Calu3 (cell line): ENCODE data around the gene GPC3. TPM values are rescaled to one million over a fixed set of nuclear protein-coding genes. Genes with fewer than 3 reads are reported as not detected.

ENCODE experiments used
- BruUV-seq: library from RNA; stranded (reverse); fragments of 400-500 nt; replicated peaks from 2 replicates; lab custom pipeline; 2021; lab: Mats Ljungman, UMichigan
- CTCF ChIA-PET: fragments of 300-600 bp; sonication (Branson Sonifier 250); formaldehyde crosslinking; loops from one replicate; lab custom pipeline; 2022; ENCODE audit warnings: antibody characterized with exemption; lab: Charles Lee
- DNase-seq: peaks from one replicate; pipeline ENCODE4 v3.0.0; 2022
- H3K27ac Mint-ChIP-seq: one replicate; pipeline ENCODE4 v1.8.0; 2022; ENCODE audit warnings: mixed read lengths; ENCODE audit not compliant: unreplicated experiment
- H3K27me3 Mint-ChIP-seq: one replicate; pipeline ENCODE4 v1.8.0; 2022; ENCODE audit warnings: mixed read lengths; ENCODE audit not compliant: unreplicated experiment
- H3K36me3 Mint-ChIP-seq: one replicate; pipeline ENCODE4 v1.8.0; 2022; ENCODE audit warnings: mild to moderate bottlenecking, moderate library complexity, mixed read lengths; ENCODE audit not compliant: insufficient read depth, unreplicated experiment
- H3K4me1 Mint-ChIP-seq: one replicate; pipeline ENCODE4 v1.8.0; 2022; ENCODE audit warnings: mild to moderate bottlenecking, low read depth, mixed read lengths; ENCODE audit not compliant: unreplicated experiment
- H3K4me3 Mint-ChIP-seq: one replicate; pipeline ENCODE4 v1.8.0; 2022; ENCODE audit warnings: mild to moderate bottlenecking, low read depth, moderate library complexity, mixed read lengths; ENCODE audit not compliant: unreplicated experiment
- H3K9me3 Mint-ChIP-seq: one replicate; pipeline ENCODE4 v1.8.0; 2022; ENCODE audit warnings: low read depth, mixed read lengths; ENCODE audit not compliant: unreplicated experiment
- CTCF ChIP-seq: fragments of 200-600 bp; IDR thresholded peaks from one replicate; pipeline ENCODE4 v1.8.0; 2022; ENCODE audit warnings: antibody characterized with exemption; ENCODE audit not compliant: unreplicated experiment
- intact Hi-C: fragments of 100-400 bp; cut with micrococcal nuclease; formaldehyde crosslinking; loops from one replicate; pipeline ENCODE4 v1.10.0; 2022; ENCODE audit not compliant: unreplicated experiment
- total RNA-seq: library from RNA; stranded (reverse); gene quantifications from 2 replicates; pipeline ENCODE4 v1.2.3, GENCODE V29; 2022

GPC3 gene
- total RNA-seq, 1 experiment from 2014 or later = 2.3 TPM

DNA sequence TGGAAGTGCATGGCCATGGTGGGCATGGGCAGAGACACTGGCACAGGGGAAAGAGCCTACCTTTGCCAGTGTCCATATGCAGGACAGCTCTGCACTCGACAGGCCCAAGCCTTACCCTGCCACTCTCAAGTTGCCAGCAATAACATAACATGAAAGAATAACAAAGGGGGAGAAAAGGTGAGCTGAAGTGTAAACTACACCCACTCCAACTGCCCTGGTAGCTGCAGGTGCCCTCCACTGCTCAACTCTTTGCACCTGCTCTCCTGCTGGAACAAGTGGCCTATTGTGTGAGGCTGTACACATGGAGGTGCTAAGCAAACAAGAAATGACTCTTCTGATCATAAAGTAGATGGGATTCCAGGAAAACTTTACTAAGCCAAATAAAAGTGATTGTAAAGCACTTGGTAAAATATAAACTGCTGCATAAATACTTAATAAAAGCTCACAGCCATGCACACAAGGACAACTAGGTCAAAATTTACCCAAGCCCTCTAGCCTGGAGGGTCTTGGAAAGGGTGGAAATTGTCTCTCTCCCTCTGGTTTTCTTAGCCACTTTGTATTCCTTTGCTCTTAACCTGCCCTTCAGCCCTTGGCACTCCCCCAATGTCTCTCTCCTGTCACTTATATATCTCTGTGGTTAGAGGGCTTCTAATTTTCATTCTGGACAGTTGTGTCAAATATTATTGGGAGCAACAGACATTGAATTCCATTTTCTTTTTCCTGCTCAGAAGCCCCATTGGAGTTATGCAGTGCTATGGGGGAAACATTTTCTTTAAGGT is 308.9 kb downstream of the GPC3 start:
- peak overlapping the region; percentile 85 for H3K27ac Mint-ChIP-seq
- peaks cover 8% of the 10 kb centered on the region for H3K36me3 Mint-ChIP-seq
- H3K27me3 Mint-ChIP-seq = no peaks in the 10 kb centered on the region
- peaks cover 50% of the 10 kb centered on the region for H3K4me1 Mint-ChIP-seq
- intact Hi-C loops = loop anchor here (10.0 kb wide), 1 partner anchor 702 kb away; no protein-coding TSS in a partner anchor
- H3K9me3 Mint-ChIP-seq = no peaks in the 10 kb centered on the region
- H3K4me3 Mint-ChIP-seq = no peak overlapping the region
- BruUV-seq = no TSS peak
- peak; percentile 65 for DNase-seq
- TF ChIP-seq CTCF = no peak
- CTCF ChIA-PET = interaction anchor here (1.0 to 2.2 kb wide), 2 partner anchors 22 to 116 kb away, joined by 3 to 13 read pairs; no protein-coding TSS in a partner anchor

- DNase-seq = peak; percentile 74
- no TSS peak for BruUV-seq
- H3K9me3 Mint-ChIP-seq = no peaks in the 10 kb centered on the region
- H3K27ac Mint-ChIP-seq = peak overlapping the region; percentile 91
- no peak for TF ChIP-seq CTCF
- CTCF ChIA-PET = interaction anchor here (0.6 to 1.4 kb wide), 4 partner anchors 23 to 670 kb away, joined by 3 to 8 read pairs (median 4); no protein-coding TSS in a partner anchor
- no peak overlapping the region for H3K4me3 Mint-ChIP-seq
- intact Hi-C loops = loop anchor here (5.0 to 10.0 kb wide), 4 partner anchors 263 to 700 kb away; no protein-coding TSS in a partner anchor
- peaks cover 8% of the 10 kb centered on the region for H3K36me3 Mint-ChIP-seq
- H3K4me1 Mint-ChIP-seq = peaks cover 51% of the 10 kb centered on the region
- no peaks in the 10 kb centered on the region for H3K27me3 Mint-ChIP-seq
Measured at GRCh38 chrX:133674726-133675470, 310.5 kb downstream of the GPC3 start.

- peak; percentile 20 for DNase-seq
- Mint-ChIP-seq H3K4me1 (peaks cover 23% of the 10 kb centered on the region), H3K27ac (no peak overlapping the region), H3K9me3 (no peaks in the 10 kb centered on the region), H3K4me3 (no peak overlapping the region), H3K36me3 (peaks cover 7% of the 10 kb centered on the region), H3K27me3 (no peaks in the 10 kb centered on the region)
- peak; percentile 30 for TF ChIP-seq CTCF
- no TSS peak for BruUV-seq
- CTCF ChIA-PET = interaction anchor here (0.6 to 1.3 kb wide), 6 partner anchors 12 to 335 kb away, joined by 3 to 16 read pairs (median 4); partner anchors contain the start of gene GPC4
- intact Hi-C loops = loop anchor here (1.0 to 10.0 kb wide), 7 partner anchors 202 to 696 kb away; no protein-coding TSS in a partner anchor
Measured at GRCh38 chrX:133670383-133670782, 315.0 kb downstream of the GPC3 start.

DNA sequence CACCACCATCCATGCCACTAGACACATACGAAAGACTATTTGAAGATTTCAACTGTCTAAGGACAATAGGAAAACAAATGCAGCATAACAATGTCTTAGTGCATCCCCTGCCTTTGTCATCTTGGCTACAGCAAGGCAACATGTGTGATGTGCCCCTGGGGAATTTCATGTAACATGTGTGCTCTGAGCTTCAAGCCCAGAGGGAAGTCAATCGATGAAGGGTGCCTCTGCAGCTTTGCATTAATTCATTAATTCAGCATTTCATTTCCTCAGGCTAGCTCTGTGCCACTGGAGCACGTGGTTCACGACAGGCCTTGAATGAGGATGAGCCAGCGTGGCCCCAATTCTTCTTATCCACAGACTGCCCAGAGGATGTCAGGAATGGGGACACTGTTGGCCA is 316.2 kb downstream of the GPC3 start:
- no peaks in the 10 kb centered on the region for H3K9me3 Mint-ChIP-seq
- no peak overlapping the region for H3K4me3 Mint-ChIP-seq
- H3K27me3 Mint-ChIP-seq = no peaks in the 10 kb centered on the region
- peaks cover 11% of the 10 kb centered on the region for H3K4me1 Mint-ChIP-seq
- no TSS peak for BruUV-seq
- intact Hi-C loops = no loop called here
- CTCF ChIA-PET = interaction anchor here (1.2 kb wide), 1 partner anchor 254 kb away, joined by 4 read pairs; the partner anchor contains the start of gene GPC4
- TF ChIP-seq CTCF = no peak
- no peak overlapping the region for H3K27ac Mint-ChIP-seq
- H3K36me3 Mint-ChIP-seq = no peaks in the 10 kb centered on the region
- DNase-seq = no peak
